Measurements from ENCODE around the gene PYGB.

Gene PYGB

DNA sequence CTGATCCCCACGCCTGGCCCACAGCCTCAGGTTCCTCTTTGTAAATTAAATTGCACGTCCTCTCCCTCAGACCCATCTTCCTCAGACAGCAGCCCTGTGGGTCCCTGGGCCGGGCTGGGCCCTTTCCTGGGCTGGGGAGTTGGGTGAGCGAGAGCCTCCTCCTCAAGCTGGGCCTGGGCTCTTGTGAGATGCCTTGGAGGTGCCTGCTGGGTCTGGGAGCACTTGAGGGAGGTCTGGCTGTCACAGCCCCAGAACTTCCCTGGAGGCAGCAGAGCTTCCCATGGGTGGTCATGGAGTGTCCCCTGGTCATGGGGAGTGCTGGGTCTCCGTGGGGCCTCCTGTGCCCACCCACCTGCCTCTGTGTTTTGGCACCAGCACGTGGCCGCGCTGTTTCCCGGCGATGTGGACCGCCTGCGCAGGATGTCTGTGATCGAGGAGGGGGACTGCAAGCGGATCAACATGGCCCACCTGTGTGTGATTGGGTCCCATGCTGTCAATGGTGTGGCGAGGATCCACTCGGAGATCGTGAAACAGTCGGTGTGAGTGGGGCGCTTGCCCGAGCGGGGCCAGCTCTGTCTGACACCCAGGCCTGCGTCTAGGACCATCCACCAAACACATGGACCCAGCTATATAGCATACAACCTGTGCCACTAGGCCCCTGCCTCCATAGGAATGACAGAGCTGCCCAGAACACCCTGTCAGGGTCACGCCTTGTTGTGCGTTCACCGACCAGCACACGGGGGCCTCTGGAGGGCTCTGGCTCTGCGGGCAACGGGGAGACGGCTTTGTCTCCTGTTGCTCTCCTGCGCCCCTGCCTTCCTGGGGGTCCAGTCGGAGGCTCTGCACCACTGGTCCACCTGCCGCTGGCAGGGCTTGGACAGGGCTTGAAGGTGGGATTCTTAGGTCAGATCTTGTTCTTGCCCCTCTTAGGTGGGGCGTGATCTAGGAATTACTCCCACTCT, 33.0 kb downstream of the PYGB start:
- in situ Hi-C loops (cut with MboI; ENCODE audit: low sequenced_read_pairs) = loop anchor here (25.0 kb wide), 1 partner anchor 144 kb away; no protein-coding TSS in a partner anchor

DNA sequence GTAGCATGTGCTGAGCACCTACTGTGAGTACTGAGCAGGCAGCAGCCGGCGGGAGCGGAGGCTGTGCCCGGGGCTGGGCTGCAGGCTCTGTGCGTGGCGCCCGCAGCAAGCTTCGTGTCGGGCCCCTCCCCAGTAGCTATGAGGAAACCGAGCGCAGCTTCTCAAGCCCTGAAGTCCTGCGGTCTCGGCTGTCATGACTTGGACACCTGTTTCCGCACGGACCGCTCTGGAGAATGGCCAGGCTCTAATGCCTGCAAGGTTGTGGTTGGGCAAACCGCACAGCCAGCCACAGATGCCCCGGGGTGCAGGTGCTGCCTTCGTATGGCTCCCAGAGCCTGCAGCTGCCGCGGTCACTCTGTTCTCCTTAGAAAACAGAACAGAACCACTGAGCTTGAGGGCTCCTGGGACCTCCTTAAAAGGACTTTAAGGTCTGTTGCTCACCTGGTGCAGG, 33.7 kb downstream of the PYGB start:
- in situ Hi-C loops (cut with MboI; ENCODE audit: low sequenced_read_pairs) = loop anchor here (25.0 kb wide), 1 partner anchor 144 kb away; no protein-coding TSS in a partner anchor

DNA sequence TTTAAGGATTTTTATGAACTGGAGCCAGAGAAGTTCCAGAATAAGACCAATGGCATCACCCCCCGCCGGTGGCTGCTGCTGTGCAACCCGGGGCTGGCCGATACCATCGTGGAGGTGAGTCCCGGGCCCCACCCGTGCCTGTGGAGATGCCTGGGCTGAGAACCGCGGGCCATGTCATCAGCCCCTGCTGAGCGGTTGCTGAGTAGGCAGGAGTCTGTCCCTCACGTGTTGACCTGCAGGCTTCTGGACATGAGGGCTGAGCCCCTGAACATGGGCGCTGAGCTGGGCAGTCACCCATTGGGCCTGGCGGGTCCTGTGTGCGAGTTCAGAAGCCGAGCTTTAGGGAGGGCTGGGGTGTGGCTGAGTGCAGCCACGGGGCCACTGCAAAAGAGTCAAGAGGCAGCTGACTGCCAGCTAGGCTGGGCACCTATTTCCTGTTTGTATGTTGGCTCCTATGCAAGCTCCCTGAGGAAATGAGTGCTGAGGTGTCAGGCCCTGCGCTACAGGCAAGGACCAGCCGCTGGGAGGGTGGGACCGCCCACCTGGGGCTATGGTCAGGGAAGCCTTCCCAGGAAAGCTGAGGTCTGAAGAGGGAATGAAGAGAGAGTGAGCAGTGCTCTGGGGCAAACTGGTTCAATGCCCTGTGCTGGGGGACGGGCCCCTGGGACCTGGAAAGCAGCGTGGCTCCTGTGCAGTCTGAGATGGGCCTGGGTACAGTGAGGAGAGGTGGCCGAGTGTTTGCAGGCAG, 34.3 kb downstream of the PYGB start:
- in situ Hi-C loops (cut with MboI; ENCODE audit: low sequenced_read_pairs) = loop anchor here (25.0 kb wide), 1 partner anchor 145 kb away; no protein-coding TSS in a partner anchor

DNA sequence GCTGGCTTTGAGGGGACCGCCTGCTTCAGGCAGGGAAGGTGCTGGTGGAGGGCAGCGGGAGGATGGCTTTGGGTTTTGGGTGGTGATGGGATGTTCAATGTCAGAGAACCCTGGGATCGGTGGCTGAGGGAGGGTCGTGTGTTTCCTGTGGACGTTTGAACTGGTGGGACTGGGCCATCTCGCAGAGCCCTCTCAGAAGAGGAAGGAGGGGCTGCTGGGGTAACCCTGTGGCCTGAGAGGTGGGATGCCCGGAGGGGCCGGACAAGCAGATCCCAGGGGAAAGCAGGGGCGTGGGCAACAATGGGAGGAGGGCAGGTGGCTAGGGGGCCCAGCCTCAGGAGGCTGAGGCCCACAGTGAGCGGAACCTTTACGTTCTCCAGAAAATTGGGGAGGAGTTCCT, 34.9 kb downstream of the PYGB start:
- in situ Hi-C loops (cut with MboI; ENCODE audit: low sequenced_read_pairs) = loop anchor here (25.0 kb wide), 1 partner anchor 145 kb away; no protein-coding TSS in a partner anchor

DNA sequence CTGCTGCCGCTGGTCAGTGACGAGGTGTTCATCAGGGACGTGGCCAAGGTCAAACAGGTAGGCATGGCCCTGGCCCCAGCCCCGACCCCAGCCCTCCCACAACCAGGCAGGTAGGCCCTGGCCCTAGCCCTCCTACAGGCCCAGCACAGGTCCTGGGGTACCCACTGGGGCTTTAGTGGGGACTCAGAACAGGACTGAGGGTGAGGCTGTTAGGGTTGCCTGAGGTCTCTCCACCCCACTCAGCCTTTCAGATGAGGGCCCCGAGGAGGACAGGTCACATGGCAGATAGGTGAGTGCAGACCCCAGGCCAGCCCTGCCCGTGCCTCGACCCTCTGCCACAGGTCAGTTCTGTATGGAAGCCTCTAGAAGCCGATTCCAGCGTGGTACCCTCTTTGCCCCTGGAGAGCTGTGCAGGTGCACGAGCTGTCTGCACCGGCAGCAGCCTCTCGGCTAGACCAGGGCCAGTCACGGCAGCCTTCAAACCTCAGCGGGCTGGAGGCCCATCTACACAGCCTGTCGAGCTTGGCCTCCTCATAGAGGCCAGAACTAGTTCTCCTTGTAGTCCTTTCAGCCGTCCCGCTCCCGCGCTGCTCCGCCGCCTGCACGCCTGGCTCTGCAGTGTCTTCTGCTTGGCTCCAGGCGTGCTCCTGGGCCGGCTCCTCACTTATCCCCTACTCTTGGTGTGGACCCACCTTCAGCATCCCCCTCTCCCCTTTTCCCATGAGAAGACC, 35.5 kb downstream of the PYGB start:
- in situ Hi-C loops (cut with MboI; ENCODE audit: low sequenced_read_pairs) = loop anchor here (25.0 kb wide), 1 partner anchor 146 kb away; no protein-coding TSS in a partner anchor

DNA sequence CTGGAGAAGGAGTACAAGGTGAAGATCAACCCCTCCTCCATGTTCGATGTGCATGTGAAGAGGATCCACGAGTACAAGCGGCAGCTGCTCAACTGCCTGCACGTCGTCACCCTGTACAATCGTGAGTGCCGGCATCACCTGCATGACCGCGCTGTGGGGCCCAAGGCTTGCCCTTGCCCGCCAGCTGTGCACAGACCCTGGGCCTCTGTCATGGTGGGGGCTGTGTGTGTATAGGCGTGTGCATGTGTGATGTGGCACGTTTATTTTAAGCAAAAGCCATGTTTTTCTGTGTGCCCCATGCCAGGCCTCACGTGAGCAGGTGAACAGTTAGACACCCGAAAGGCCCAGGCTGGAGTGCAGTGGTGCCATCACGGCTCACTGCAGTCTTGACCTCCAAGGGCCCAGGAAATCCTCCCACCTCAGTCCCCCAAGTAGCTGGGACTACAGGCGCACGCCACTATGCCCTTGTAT, 36.3 kb downstream of the PYGB start:
- in situ Hi-C loops (cut with MboI; ENCODE audit: low sequenced_read_pairs) = loop anchor here (25.0 kb wide), 1 partner anchor 147 kb away; no protein-coding TSS in a partner anchor

DNA sequence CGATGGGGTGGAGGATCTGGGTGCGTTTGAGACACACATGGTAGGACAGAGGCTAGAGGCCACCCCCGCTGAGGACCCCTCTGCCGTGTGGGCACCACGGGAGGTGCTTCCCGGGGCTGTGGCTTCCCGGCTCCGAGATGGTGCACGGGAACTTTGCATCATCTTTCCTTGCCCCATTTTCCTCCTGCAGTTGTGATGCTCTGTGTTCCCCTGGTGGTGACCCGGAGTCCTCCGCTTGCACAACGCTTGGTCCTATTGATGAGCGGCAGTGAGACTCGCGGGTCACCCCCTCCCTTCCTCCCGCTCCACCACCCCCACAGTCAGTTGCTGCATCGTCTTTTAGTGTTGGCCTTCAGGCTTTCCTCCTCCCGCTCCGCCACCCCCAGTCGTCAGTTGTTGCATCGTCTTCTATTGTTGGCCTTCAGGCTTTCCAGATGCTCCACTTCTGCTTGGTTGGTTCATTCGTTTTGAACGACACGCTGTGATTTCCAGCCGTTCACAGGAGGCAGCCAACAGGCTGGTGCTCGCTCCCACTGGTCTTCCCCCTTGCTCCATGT, 37.3 kb downstream of the PYGB start:
- in situ Hi-C loops (cut with MboI; ENCODE audit: low sequenced_read_pairs) = loop anchor here (25.0 kb wide), 1 partner anchor 148 kb away; no protein-coding TSS in a partner anchor

DNA sequence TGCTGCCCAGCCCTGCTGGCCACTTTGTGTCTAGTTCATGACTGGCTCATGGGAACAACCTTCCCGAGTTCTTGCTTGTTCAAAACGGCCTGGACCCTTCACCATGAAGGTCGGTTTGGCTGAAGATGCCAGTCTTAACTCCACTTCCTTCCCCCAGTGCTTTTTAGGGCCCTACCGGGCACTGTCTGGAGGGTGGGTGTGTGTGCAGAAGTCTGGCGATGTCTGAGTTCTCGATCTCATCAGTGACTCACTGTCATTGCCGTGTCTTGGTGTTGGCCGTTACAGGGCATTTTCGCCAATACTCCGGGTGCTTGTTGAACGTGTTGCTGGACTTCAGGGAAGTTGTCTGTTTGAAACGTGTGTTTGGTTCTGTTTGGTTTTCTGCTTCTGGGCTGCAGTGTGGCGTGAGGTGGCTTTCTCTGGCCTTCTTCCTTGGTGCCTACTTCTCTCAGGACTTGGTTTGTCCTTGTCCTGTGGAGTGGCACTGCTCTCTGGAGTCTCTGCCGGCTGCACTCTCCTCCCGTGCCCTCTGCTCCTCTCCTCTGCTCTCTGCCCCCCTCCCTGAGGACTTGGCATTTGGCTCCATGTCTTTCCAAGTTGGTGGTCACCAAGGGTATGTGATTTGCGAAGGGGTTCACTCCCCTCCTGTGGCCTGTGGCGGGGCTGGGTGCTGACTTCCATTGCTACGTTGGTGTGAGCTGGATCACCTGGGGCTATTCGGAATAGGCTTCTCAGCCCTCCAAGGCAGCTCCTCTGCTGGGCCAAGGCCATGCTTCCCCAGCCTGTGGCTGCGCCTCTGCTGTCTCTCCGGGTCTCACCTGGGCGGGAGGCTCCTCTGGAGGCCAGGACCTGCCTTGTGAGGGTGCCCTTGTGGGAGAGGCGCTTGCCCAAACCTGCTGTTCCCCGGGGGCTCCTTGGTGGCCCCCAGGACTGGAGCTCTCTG, 38.2 kb downstream of the PYGB start:
- in situ Hi-C loops (cut with MboI; ENCODE audit: low sequenced_read_pairs) = loop anchor here (25.0 kb wide), 1 partner anchor 149 kb away; no protein-coding TSS in a partner anchor

DNA sequence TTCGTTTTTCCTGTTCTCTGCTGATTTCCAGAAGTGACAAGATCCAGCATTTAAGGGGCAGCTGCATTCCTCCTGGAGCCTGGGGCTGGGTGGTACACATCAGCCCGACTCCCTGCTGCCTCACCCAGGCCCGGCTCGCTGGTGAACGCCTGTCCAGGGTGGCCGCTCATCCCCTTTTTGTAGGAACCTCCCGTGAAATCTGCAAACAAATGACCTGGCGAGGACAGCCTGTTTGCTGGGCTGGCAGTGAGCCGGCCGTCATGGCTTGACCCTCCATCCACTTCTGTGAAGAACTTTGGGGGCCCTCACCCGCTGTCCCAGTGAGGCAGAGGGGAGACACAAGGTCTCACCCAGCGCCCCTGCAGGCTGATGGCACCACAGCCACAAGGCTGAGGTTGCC, 39.0 kb downstream of the PYGB start:
- in situ Hi-C loops (cut with MboI; ENCODE audit: low sequenced_read_pairs) = loop anchor here (25.0 kb wide), 1 partner anchor 150 kb away; no protein-coding TSS in a partner anchor

DNA sequence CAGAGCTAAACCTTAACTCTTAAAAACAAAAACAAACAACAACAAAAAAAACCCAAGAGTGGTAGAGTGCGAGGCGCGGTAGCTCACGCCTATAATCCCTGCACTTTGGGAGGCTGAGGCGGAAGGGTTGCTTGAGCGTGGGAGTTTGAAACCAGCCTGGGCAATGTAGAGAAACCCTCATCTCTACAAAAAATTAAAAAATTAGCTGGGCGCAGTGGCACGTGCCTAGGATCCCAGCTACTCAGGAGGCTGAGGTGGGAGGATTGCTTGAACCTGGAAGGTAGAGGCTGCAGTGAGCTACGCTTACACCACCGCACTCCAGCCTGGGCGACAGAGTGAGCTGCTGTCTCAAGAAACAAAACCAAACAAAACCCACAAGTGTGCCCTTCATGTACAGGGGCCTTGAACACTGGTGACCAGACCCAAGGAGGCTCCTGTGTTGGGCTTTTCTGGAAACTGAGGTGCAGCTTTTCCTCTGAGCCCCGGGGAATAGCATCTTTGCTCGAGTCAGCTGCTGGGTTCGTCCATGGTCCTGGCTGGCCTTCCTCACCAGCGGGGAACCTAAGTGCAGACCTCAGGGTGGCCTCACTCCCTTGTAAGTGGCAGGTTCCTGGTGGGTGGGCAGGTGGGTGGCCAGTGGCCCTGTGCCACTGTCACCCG, 39.9 kb downstream of the PYGB start:
- in situ Hi-C loops (cut with MboI; ENCODE audit: low sequenced_read_pairs) = loop anchor here (25.0 kb wide), 1 partner anchor 150 kb away; no protein-coding TSS in a partner anchor

DNA sequence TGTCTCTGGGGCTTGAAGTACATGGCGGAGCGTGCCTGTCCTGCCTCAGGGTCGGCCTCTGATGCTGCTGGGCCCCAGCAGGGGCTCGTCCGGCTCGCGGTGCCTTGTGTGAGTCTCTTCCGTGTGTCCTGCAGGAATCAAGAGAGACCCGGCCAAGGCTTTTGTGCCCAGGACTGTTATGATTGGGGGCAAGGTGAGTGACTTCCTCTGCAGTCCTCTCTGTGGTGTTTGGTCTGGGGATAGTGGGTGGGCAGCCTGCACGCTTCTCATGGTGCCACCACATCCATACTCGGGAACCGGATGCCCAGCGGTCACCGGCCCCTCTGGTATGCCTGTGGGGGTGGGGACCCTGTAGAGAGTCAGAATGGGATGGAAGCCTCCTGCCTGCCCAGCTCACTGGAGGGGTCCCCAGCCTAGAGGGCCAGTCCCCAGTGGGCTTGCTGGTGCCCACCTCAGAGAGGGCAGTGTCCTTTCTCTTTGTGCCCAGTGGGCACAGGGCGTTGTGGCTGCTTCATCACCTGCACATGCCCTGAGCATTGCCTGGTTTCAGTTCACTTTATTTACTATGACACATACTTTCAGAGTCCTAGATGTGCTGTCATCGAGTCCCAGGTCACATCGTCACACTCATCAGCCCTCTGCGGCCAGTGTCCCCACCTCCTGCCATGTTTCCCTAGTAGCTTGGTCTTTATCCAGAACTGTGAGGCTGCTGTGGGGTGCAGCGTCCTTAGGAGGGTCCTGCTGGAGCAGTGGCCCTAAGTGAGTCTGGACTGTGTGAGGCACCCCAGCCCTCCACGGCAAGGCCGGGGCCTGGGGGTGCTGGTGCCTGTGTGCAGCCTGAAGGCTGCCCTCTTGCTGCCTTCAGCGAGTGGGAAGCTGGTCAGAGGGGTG, 40.7 kb downstream of the PYGB start:
- in situ Hi-C loops (cut with MboI; ENCODE audit: low sequenced_read_pairs) = loop anchor here (25.0 kb wide), 1 partner anchor 151 kb away; no protein-coding TSS in a partner anchor

DNA sequence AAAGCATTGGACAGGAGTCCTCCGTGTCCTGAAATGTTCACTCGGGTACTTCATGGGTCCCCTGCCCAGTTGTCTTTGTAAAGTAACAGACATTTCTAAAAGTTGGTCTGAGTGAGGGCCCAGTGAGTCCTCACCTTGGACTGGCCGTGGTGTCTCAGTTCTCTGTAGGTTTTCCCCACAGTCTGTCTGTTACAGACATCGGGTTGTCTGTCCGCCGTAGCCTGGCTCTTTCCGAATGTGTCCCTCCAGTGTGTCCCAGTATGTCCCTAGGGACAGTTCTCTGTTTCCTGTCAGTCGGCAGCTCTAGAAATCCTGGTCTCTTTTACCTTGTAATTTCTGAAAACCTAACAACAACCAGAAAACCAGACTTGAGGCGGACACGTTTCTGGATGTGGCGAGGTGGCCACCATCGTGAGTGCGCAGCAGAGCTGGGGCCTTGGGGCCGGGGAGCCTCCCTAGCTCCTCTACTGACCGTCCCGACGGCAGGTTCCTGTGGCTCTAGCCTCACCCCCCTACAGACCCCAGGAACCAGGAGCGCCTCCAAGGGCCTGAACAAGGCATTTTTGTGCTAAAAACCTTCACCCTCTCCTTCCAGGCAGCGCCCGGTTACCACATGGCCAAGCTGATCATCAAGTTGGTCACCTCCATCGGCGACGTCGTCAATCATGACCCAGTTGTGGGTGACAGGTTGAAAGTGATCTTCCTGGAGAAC, 42.2 kb downstream of the PYGB start:
- in situ Hi-C loops (cut with MboI; ENCODE audit: low sequenced_read_pairs) = loop anchor here (25.0 kb wide), 1 partner anchor 153 kb away; no protein-coding TSS in a partner anchor

DNA sequence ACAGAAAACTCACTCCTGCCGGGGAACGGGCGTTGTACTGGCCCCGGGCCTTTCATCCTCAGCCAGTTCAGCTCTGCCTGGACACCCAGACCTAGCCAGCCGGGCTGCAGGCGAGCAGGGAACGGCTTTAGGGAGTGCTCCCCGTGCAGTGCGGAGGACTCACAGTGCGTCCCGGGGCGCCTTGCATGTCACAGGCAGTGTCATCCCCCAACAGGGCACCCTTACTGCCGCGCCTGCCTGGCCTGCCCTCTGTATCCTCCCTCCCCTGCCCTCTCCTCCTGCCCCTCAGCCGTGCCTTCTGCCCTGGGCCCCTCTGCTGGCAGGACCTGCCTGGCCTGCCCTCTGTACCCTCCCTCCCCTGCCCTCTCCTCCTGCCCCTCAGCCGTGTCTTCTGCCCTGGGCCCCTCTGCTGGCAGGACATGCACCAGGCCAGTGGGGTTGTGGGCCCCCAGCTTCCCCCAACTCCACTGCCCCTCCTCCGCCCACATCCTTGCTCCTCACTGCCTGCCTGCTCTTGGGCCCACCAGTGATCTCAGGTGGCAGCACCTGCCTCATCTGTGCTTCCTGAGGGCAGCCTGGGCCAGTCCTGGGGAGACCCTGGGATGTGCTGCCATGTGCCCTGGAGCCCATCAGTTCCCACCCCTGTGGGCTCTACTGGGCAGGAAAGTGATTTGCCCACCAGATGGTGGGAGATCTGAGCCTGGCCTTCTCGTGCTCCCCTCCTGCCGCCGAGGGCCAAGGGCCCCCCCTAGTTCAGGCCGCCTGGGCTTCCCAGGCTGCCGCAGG, 43.0 kb downstream of the PYGB start:
- in situ Hi-C loops (cut with MboI; ENCODE audit: low sequenced_read_pairs) = loop anchor here (25.0 kb wide), 1 partner anchor 154 kb away; no protein-coding TSS in a partner anchor

DNA sequence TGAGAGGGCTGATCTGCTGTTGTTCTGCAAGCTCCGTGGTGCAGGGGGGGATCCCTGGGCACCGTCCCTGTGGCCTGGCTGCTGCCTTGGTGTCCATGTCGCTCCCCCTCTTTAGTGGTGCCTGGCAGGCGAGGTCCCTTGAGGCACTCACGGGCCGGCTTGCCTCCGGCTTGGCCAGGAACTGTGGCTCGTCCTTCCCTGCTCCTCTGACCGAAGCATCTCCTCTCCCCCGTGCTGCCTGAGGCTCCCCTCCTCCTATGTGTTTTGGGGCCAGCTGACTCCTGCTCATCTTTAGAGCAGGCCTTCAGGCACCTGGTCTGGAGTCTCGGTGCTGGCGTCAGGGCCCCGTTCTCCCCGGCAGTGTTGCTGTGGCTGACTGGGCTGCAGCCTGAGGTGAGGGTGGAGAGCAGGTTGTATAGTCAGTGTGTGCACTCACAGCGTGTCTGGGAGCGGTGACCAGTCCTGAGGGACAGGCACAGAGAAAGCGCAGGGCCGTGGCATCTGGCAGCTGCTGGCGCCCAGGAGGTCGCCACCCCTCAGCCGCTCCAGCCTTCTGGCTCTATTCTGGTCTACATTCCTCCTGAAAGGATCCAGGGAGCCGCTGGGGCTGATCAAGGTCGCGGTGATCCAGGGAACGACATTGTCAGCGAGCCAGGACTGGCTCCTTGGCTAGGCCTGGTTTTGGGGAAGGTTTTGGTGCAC, 43.7 kb downstream of the PYGB start:
- in situ Hi-C loops (cut with MboI; ENCODE audit: low sequenced_read_pairs) = loop anchor here (25.0 kb wide), 1 partner anchor 154 kb away; no protein-coding TSS in a partner anchor

Data from HL-60/S4 (cell line).